K562 (cell line): Measurements from ENCODE around the gene SMC5. TPM values are rescaled to one million over a fixed set of nuclear protein-coding genes. Genes with fewer than 3 reads are reported as not detected.

Experiments used
- CEBPG ChIP-seq, 3 experiments: fragments of 200-800 bp in 1 of 3; sonication (Bioruptor generic) in 1 of 3; sonication (generic) in 1 of 3; formaldehyde crosslinking in 1 of 3; IDR thresholded peaks in 2 of 3; conservative IDR thresholded peaks in 1 of 3; 2 replicates each; pipeline versions ENCODE4 v1.6.1 to v1.8.0; 2016 to 2022; ENCODE audit warnings: missing compliant biosample characterization in 2 of 3, missing genetic modification characterization in 2 of 3, mild to moderate bottlenecking in 1 of 3, missing genetic modification reagents in 1 of 3
- KAT2B ChIP-seq: IDR thresholded peaks from one replicate; pipeline ENCODE4 v1.6.1; 2012; ENCODE audit warnings: low read depth, mild to moderate bottlenecking, control low read depth, inconsistent platforms, low read length, moderate library complexity
- MAFF ChIP-seq: IDR thresholded peaks from 2 replicates; pipeline ENCODE4 v1.6.1; 2012; ENCODE audit warnings: low read length, improper control_type of control experiment
- polyA plus RNA-seq, 8 experiments: library from polyadenylated mRNA; depleted of rRNA in 4 of 8; stranded (reverse) in 5 of 8; unstranded in 3 of 8; fragments of >200 nt; fragmentation: Nextera tagmentation in 2 of 8; fragmentation: Illumina TruSeq in 1 of 8; extraction: Ambion mirVana in 2 of 8; extraction: Trizol in 1 of 8; gene quantifications; 2 replicates each; pipeline versions ENCODE4 v1.2.1 to v1.2.3, GENCODE V29; 2011 to 2014; ENCODE audit warnings: inconsistent platforms in 1 of 8, missing spikeins in 1 of 8
- total RNA-seq, 7 experiments: library from RNA; depleted of rRNA in 6 of 7; stranded (reverse); fragments of >200 nt in 6 of 7; fragmentation: Illumina TruSeq in 2 of 7; extraction: Trizol in 2 of 7; gene quantifications; 2 replicates each; pipeline versions ENCODE4 v1.2.1 to v1.2.3, GENCODE V29; 2011 to 2021; ENCODE audit warnings: low replicate concordance in 1 of 7
- TF ChIP-seq, protein P1 (sequence below): fragments of 200-800 bp; sonication (Bioruptor generic); IDR thresholded peaks from 2 replicates; pipeline ENCODE4 v1.6.1; 2016; ENCODE audit warnings: missing genetic modification characterization, missing compliant biosample characterization
- TF ChIP-seq, protein P2 (sequence below): sonication (generic); formaldehyde crosslinking; IDR thresholded peaks from 2 replicates; pipeline ENCODE4 v1.8.1; 2023; ENCODE audit warnings: missing genetic modification reagents, mild to moderate bottlenecking, borderline replicate concordance
- TF ChIP-seq, protein P3 (sequence below): fragments of 150-350 bp; conservative IDR thresholded peaks from 2 replicates; pipeline ENCODE4 v1.6.1; 2014; ENCODE audit warnings: low read length

SMC5 gene
- total and polyA plus RNA-seq, 9 of the 15 experiments (the other 6 are each of a cell fraction or from before 2014, with no cell fraction given): 3.5 to 43.2 (median 21.4) TPM

DNA sequence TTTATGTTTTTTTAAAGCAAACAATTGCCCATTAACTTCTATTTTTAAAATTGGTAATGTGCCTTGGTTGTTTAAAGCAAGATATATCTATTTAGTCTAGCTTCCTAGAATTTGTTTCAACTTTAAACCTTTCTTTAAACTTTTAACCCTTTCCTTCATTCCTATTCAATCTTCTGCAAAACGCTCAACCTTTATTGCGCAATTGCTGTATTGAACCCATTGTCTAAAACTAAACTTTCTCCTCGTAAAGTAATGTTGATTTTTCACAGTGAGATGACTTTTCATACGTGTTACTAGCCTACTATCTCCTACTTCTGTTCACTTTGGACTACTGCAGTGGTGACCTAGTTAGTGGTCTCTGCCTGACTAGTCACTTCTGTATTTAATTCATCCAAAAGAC, 63.3 kb downstream of the SMC5 start (continued):
- TF ChIP-seq, protein P1, sequence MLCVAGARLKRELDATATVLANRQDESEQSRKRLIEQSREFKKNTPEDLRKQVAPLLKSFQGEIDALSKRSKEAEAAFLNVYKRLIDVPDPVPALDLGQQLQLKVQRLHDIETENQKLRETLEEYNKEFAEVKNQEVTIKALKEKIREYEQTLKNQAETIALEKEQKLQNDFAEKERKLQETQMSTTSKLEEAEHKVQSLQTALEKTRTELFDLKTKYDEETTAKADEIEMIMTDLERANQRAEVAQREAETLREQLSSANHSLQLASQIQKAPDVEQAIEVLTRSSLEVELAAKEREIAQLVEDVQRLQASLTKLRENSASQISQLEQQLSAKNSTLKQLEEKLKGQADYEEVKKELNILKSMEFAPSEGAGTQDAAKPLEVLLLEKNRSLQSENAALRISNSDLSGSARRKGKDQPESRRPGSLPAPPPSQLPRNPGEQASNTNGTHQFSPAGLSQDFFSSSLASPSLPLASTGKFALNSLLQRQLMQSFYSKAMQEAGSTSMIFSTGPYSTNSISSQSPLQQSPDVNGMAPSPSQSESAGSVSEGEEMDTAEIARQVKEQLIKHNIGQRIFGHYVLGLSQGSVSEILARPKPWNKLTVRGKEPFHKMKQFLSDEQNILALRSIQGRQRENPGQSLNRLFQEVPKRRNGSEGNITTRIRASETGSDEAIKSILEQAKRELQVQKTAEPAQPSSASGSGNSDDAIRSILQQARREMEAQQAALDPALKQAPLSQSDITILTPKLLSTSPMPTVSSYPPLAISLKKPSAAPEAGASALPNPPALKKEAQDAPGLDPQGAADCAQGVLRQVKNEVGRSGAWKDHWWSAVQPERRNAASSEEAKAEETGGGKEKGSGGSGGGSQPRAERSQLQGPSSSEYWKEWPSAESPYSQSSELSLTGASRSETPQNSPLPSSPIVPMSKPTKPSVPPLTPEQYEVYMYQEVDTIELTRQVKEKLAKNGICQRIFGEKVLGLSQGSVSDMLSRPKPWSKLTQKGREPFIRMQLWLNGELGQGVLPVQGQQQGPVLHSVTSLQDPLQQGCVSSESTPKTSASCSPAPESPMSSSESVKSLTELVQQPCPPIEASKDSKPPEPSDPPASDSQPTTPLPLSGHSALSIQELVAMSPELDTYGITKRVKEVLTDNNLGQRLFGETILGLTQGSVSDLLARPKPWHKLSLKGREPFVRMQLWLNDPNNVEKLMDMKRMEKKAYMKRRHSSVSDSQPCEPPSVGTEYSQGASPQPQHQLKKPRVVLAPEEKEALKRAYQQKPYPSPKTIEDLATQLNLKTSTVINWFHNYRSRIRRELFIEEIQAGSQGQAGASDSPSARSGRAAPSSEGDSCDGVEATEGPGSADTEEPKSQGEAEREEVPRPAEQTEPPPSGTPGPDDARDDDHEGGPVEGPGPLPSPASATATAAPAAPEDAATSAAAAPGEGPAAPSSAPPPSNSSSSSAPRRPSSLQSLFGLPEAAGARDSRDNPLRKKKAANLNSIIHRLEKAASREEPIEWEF (CRISPR knock-in tag): no peak
- TF ChIP-seq, protein P2, sequence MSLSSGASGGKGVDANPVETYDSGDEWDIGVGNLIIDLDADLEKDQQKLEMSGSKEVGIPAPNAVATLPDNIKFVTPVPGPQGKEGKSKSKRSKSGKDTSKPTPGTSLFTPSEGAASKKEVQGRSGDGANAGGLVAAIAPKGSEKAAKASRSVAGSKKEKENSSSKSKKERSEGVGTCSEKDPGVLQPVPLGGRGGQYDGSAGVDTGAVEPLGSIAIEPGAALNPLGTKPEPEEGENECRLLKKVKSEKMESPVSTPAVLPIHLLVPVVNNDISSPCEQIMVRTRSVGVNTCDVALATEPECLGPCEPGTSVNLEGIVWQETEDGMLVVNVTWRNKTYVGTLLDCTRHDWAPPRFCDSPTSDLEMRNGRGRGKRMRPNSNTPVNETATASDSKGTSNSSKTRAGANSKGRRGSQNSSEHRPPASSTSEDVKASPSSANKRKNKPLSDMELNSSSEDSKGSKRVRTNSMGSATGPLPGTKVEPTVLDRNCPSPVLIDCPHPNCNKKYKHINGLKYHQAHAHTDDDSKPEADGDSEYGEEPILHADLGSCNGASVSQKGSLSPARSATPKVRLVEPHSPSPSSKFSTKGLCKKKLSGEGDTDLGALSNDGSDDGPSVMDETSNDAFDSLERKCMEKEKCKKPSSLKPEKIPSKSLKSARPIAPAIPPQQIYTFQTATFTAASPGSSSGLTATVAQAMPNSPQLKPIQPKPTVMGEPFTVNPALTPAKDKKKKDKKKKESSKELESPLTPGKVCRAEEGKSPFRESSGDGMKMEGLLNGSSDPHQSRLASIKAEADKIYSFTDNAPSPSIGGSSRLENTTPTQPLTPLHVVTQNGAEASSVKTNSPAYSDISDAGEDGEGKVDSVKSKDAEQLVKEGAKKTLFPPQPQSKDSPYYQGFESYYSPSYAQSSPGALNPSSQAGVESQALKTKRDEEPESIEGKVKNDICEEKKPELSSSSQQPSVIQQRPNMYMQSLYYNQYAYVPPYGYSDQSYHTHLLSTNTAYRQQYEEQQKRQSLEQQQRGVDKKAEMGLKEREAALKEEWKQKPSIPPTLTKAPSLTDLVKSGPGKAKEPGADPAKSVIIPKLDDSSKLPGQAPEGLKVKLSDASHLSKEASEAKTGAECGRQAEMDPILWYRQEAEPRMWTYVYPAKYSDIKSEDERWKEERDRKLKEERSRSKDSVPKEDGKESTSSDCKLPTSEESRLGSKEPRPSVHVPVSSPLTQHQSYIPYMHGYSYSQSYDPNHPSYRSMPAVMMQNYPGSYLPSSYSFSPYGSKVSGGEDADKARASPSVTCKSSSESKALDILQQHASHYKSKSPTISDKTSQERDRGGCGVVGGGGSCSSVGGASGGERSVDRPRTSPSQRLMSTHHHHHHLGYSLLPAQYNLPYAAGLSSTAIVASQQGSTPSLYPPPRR (CRISPR knock-in tag): no peak
- TF ChIP-seq CEBPG (CRISPR knock-in tag; IDR thresholded peaks at IDR 0.05) (no peak), CEBPG (tag; conservative IDR thresholded peaks at IDR 0.05 in 1 of 2, IDR thresholded peaks at IDR 0.05 in 1 of 2) (peak; percentile 64 to 96), KAT2B (no peak), MAFF (no peak)
- TF ChIP-seq, protein P3, sequence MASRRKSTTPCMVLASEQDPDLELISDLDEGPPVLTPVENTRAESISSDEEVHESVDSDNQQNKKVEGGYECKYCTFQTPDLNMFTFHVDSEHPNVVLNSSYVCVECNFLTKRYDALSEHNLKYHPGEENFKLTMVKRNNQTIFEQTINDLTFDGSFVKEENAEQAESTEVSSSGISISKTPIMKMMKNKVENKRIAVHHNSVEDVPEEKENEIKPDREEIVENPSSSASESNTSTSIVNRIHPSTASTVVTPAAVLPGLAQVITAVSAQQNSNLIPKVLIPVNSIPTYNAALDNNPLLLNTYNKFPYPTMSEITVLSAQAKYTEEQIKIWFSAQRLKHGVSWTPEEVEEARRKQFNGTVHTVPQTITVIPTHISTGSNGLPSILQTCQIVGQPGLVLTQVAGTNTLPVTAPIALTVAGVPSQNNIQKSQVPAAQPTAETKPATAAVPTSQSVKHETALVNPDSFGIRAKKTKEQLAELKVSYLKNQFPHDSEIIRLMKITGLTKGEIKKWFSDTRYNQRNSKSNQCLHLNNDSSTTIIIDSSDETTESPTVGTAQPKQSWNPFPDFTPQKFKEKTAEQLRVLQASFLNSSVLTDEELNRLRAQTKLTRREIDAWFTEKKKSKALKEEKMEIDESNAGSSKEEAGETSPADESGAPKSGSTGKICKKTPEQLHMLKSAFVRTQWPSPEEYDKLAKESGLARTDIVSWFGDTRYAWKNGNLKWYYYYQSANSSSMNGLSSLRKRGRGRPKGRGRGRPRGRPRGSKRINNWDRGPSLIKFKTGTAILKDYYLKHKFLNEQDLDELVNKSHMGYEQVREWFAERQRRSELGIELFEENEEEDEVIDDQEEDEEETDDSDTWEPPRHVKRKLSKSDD: no peak
